H1 (cell line): Measurements from ENCODE around the gene SLC15A3. TPM values are rescaled to one million over a fixed set of nuclear protein-coding genes. Genes with fewer than 3 reads are reported as not detected.

ENCODE experiments used
- CTCF ChIA-PET: fragments of 300-600 bp; sonication (Branson Sonifier 250); formaldehyde crosslinking; loops from one replicate; lab custom pipeline; 2021; ENCODE audit not compliant: partially characterized antibody; lab: Charles Lee
- POLR2A ChIA-PET: fragments of 300-600 bp; sonication (Branson Sonifier 250); formaldehyde crosslinking; loops from one replicate; lab custom pipeline; 2021; ENCODE audit warnings: inconsistent platforms; ENCODE audit not compliant: partially characterized antibody; lab: Charles Lee
- DNase-seq, 2 experiments: peaks; one replicate each; pipeline versions ENCODE4 v3.0.0 to v3.0.0-alpha.2; 2010 to 2022; ENCODE audit warnings: low spot score in 2 of 2, low read depth in 1 of 2, mixed read lengths in 1 of 2
- FAIRE-seq: peaks from 2 replicates; lab custom pipeline; 2011; peaks lifted over from hg19 to GRCh38; lab: Jason Lieb, UNC
- H2AFZ ChIP-seq: 2 replicates; pipeline ENCODE4 v1.8.1; 2012; ENCODE audit warnings: low read length, inconsistent platforms
- H2AK5ac ChIP-seq: 2 replicates; pipeline ENCODE4 v1.6.1; 2013; ENCODE audit warnings: low read depth, low read length
- H2BK120ac ChIP-seq: replicated peaks from 2 replicates; pipeline ENCODE3; 2013; ENCODE audit warnings: low read depth, low read length, inconsistent platforms
- H2BK12ac ChIP-seq: 2 replicates; pipeline ENCODE4 v1.6.1; 2013; ENCODE audit warnings: low read depth, low read length
- H2BK15ac ChIP-seq: 2 replicates; pipeline ENCODE4 v1.6.1; 2013; ENCODE audit warnings: low read length
- H2BK20ac ChIP-seq: 2 replicates; pipeline ENCODE4 v1.6.1; 2013; ENCODE audit warnings: low read length
- H2BK5ac ChIP-seq: 2 replicates; pipeline ENCODE4 v1.6.1; 2013; ENCODE audit warnings: low read depth, low read length
- H3K14ac ChIP-seq: 2 replicates; pipeline ENCODE4 v1.6.1; 2013; ENCODE audit warnings: inconsistent platforms; ENCODE audit not compliant: insufficient read length
- H3K18ac ChIP-seq: 2 replicates; pipeline ENCODE4 v1.6.1; 2013; ENCODE audit warnings: low read length; ENCODE audit errors: extremely low read depth
- H3K23ac ChIP-seq: 2 replicates; pipeline ENCODE4 v1.6.1; 2013; ENCODE audit warnings: inconsistent platforms; ENCODE audit not compliant: insufficient read length
- H3K23me2 ChIP-seq: 2 replicates; pipeline ENCODE4 v1.6.1; 2013; ENCODE audit warnings: low read depth, low read length
- H3K27ac ChIP-seq: 2 replicates; pipeline ENCODE4 v1.6.1; 2011; ENCODE audit warnings: low read depth, low read length, inconsistent platforms
- H3K27me3 ChIP-seq, 4 experiments: replicated peaks in 1 of 4; 1 replicate in 1 of 4; 2 replicates in 3 of 4; pipeline versions ENCODE4 v1.6.1 to v1.8.1; 2011 to 2013; ENCODE audit warnings: low read length in 3 of 4, mild to moderate bottlenecking in 3 of 4, inconsistent platforms in 2 of 4, mixed read lengths in 2 of 4, moderate library complexity in 1 of 4; ENCODE audit not compliant: control insufficient read depth in 3 of 4, insufficient read depth in 3 of 4; ENCODE audit errors: extremely low read depth in 1 of 4
- H3K36me3 ChIP-seq, 4 experiments: 2 replicates each; pipeline versions ENCODE4 v1.6.1 to v1.8.1; 2011 to 2013; ENCODE audit warnings: mild to moderate bottlenecking in 4 of 4, low read length in 3 of 4, moderate library complexity in 2 of 4, control low read depth in 1 of 4, inconsistent platforms in 1 of 4; ENCODE audit not compliant: insufficient read depth in 4 of 4, control insufficient read depth in 2 of 4
- H3K4ac ChIP-seq: replicated peaks from 2 replicates; pipeline ENCODE3; 2013; ENCODE audit warnings: low read length, low read depth, mixed read lengths, inconsistent platforms; ENCODE audit not compliant: insufficient read length
- H3K4me1 ChIP-seq, 4 experiments: replicated peaks in 1 of 4; 1 replicate in 1 of 4; 2 replicates in 3 of 4; pipeline versions ENCODE4 v1.6.1 to v1.8.1; 2011 to 2013; ENCODE audit warnings: low read length in 3 of 4, inconsistent platforms in 2 of 4, mixed read lengths in 1 of 4; ENCODE audit not compliant: insufficient read depth in 4 of 4, control insufficient read depth in 3 of 4
- H3K4me2 ChIP-seq, 2 experiments: 2 replicates each; pipeline versions ENCODE4 v1.6.1 to v1.8.1; 2011 to 2013; ENCODE audit warnings: low read depth in 2 of 2, low read length in 2 of 2, control low read depth in 1 of 2, inconsistent platforms in 1 of 2, mild to moderate bottlenecking in 1 of 2; ENCODE audit not compliant: insufficient read depth in 1 of 2
- H3K4me3 ChIP-seq, 4 experiments: fragments of 200-600, 300-600 bp in 1 of 4; sonication (generic), shearing (Covaris generic), sonication (Bioruptor Twin) in 1 of 4; 2 replicates each; pipeline versions ENCODE4 v1.5.1 to v1.8.1; 2011 to 2016; ENCODE audit warnings: low read length in 4 of 4, low read depth in 3 of 4, control low read depth in 2 of 4, inconsistent platforms in 2 of 4, mild to moderate bottlenecking in 2 of 4, mixed read lengths in 1 of 4, moderate library complexity in 1 of 4; ENCODE audit not compliant: insufficient read depth in 2 of 4; ENCODE audit errors: extremely low read depth in 1 of 4
- H3K56ac ChIP-seq: replicated peaks from 2 replicates; pipeline ENCODE3; 2013; ENCODE audit warnings: low read depth, mild to moderate bottlenecking, mixed read lengths, low read length, inconsistent platforms; ENCODE audit not compliant: insufficient read length
- H3K79me1 ChIP-seq: 2 replicates; pipeline ENCODE4 v1.6.1; 2013; ENCODE audit warnings: low read depth, low read length, control low read depth
- H3K79me2 ChIP-seq, 2 experiments: 2 replicates each; pipeline versions ENCODE4 v1.6.1 to v1.8.1; 2012 to 2013; ENCODE audit warnings: low read length in 2 of 2, mild to moderate bottlenecking in 2 of 2, inconsistent platforms in 1 of 2; ENCODE audit not compliant: insufficient read depth in 2 of 2, control insufficient read depth in 1 of 2
- H3K9ac ChIP-seq, 4 experiments: replicated peaks in 1 of 4; 1 replicate in 1 of 4; 2 replicates in 3 of 4; pipeline versions ENCODE4 v1.6.1 to v1.8.1; 2011 to 2013; ENCODE audit warnings: low read depth in 3 of 4, low read length in 3 of 4, control low read depth in 2 of 4, mild to moderate bottlenecking in 2 of 4, moderate library complexity in 2 of 4, inconsistent platforms in 1 of 4; ENCODE audit errors: extremely low read depth in 1 of 4
- H3K9me3 ChIP-seq, 2 experiments: 2 replicates each; pipeline versions ENCODE4 v1.6.1 to v1.8.1; 2012 to 2013; ENCODE audit warnings: mild to moderate bottlenecking in 2 of 2, moderate library complexity in 2 of 2, control low read depth in 1 of 2, inconsistent platforms in 1 of 2, low read depth in 1 of 2, low read length in 1 of 2, mixed read lengths in 1 of 2; ENCODE audit not compliant: insufficient read depth in 2 of 2
- H4K20me1 ChIP-seq, 2 experiments: replicated peaks in 1 of 2; 2 replicates each; pipeline versions ENCODE3 to v1.8.1; 2011 to 2013; ENCODE audit warnings: inconsistent platforms in 2 of 2, low read length in 2 of 2, mild to moderate bottlenecking in 1 of 2; ENCODE audit not compliant: insufficient read depth in 2 of 2, control insufficient read depth in 1 of 2
- H4K5ac ChIP-seq: 2 replicates; pipeline ENCODE4 v1.6.1; 2013; ENCODE audit warnings: low read length, low read depth, mixed read lengths, inconsistent platforms; ENCODE audit not compliant: insufficient read length
- H4K8ac ChIP-seq: 2 replicates; pipeline ENCODE4 v1.8.0; 2013; ENCODE audit warnings: mild to moderate bottlenecking, moderate library complexity, low read length, inconsistent platforms; ENCODE audit not compliant: insufficient read depth; ENCODE audit errors: extremely low read depth
- H4K91ac ChIP-seq: replicated peaks from 2 replicates; pipeline ENCODE3; 2013; ENCODE audit warnings: low read length, mixed read lengths, inconsistent platforms; ENCODE audit not compliant: insufficient read length
- BCL11A ChIP-seq, 2 experiments: IDR thresholded peaks; one replicate each; pipeline ENCODE4 v1.6.1; 2011; ENCODE audit warnings: low read depth in 2 of 2, low read length in 2 of 2, mild to moderate bottlenecking in 2 of 2
- CTBP2 ChIP-seq: IDR thresholded peaks from 2 replicates; pipeline ENCODE4 v1.7.0; 2011; ENCODE audit warnings: borderline replicate concordance, mild to moderate bottlenecking, moderate library complexity, mixed read lengths, low read length; ENCODE audit not compliant: insufficient read depth, insufficient read length
- FOSL1 ChIP-seq: IDR thresholded peaks from 2 replicates; pipeline ENCODE4 v1.6.1; 2011; ENCODE audit warnings: mild to moderate bottlenecking, low read depth, low read length, moderate library complexity; ENCODE audit not compliant: insufficient read depth
- PHF8 ChIP-seq: fragments of 200-600 bp; sonication (generic); conservative IDR thresholded peaks from 2 replicates; pipeline ENCODE4 v1.7.1; 2012; ENCODE audit warnings: low read depth, mild to moderate bottlenecking, inconsistent platforms, low read length, moderate library complexity
- POU5F1 ChIP-seq: IDR thresholded peaks from 2 replicates; pipeline ENCODE4 v1.6.1; 2011; ENCODE audit warnings: low read depth, mild to moderate bottlenecking, low read length, moderate library complexity
- RBBP5 ChIP-seq: IDR thresholded peaks from 2 replicates; pipeline ENCODE4 v1.7.1; 2012; ENCODE audit warnings: low read depth, mild to moderate bottlenecking, inconsistent platforms, low read length, moderate library complexity, borderline replicate concordance
- SAP30 ChIP-seq: fragments of 300-600 bp; sonication (generic); IDR thresholded peaks from 2 replicates; pipeline ENCODE4 v1.7.1; 2012; ENCODE audit warnings: low read length, moderate library complexity, mild to moderate bottlenecking, inconsistent platforms; ENCODE audit not compliant: insufficient read depth, insufficient replicate concordance
- SIX5 ChIP-seq: IDR thresholded peaks from 2 replicates; pipeline ENCODE4 v1.6.1; 2011; ENCODE audit warnings: mild to moderate bottlenecking, low read depth, low read length
- SP4 ChIP-seq: IDR thresholded peaks from 2 replicates; pipeline ENCODE4 v1.6.1; 2012; ENCODE audit warnings: low read length, inconsistent platforms
- TEAD4 ChIP-seq: IDR thresholded peaks from 2 replicates; pipeline ENCODE4 v1.6.1; 2012; ENCODE audit warnings: low read depth, low read length, inconsistent platforms, mixed read lengths
- WGBS, 2 experiments: shearing (Covaris generic) in 1 of 2; methylation state at CpG; one replicate each; pipeline versions ENCODE4 v1.1.6 to v1.1.7; 2013 to 2015; ENCODE audit warnings: low lambda C conversion rate in 2 of 2, mixed read lengths in 2 of 2, inconsistent platforms in 1 of 2, low coverage in 1 of 2, missing lambda C conversion rate in 1 of 2; ENCODE audit not compliant: insufficient replicate concordance in 2 of 2, insufficient coverage in 1 of 2, insufficient read length in 1 of 2; ENCODE audit errors: extremely low coverage in 1 of 2, missing lambda C conversion rate in 1 of 2; 5-methylcytosine and 5-hydroxymethylcytosine counted together
- polyA plus RNA-seq, 7 experiments: library from polyadenylated mRNA; depleted of rRNA in 3 of 7; stranded (reverse) in 5 of 7; unstranded in 2 of 7; fragments of >200 nt in 5 of 7; fragments of 200-250 nt in 2 of 7; gene quantifications; 1 replicate in 5 of 7; 2 replicates in 1 of 7; 4 replicates in 1 of 7; pipeline versions ENCODE4 v1.2.1 to v1.2.3, GENCODE V29; 2011 to 2013; ENCODE audit warnings: missing spikeins in 2 of 7, mixed read lengths in 2 of 7
- total RNA-seq: library from RNA; stranded (reverse); fragmentation: NEBNext Ultra II Directional; extraction: Animal tissue kit (Norgen Biotek cat#: 25700); gene quantifications from 2 replicates; pipeline ENCODE4 v1.2.1, GENCODE V29; 2021

The SLC15A3 gene
- total and polyA plus RNA-seq, 2 of the 8 experiments (the other 6 are each of a cell fraction or from before 2014, with no cell fraction given), result 25.8 to 31.0 TPM

- 79% methylated on average over 4 of the region's 4 CpGs; no CpG with 5 or more reads in 1 of the 2 experiments for WGBS, 2 experiments
- H3K27me3 ChIP-seq, result peaks cover 0 to 3% (median 0%) of the 10 kb centered on the region in 4 experiments; a peak in 2 of 7 replicates
- H3K36me3 ChIP-seq, result no peaks in the 10 kb centered on the region
- H4K5ac ChIP-seq, result no peak overlapping the region
- no peak overlapping the region for H2BK15ac ChIP-seq
- no peak overlapping the region for H3K4ac ChIP-seq
- no peak overlapping the region for H3K4me2 ChIP-seq
- no peak overlapping the region for H3K18ac ChIP-seq
- CTCF ChIA-PET, result interaction anchor here (1.5 kb wide), 1 partner anchor 10 kb away, joined by 4 read pairs; no protein-coding TSS in a partner anchor
- no peak overlapping the region for H2BK5ac ChIP-seq
- no peaks in the 10 kb centered on the region for H3K4me1 ChIP-seq
- H3K9ac ChIP-seq, result no peak overlapping the region
- H3K14ac ChIP-seq, result no peak overlapping the region
- no peak overlapping the region for H2BK120ac ChIP-seq
- H3K23me2 ChIP-seq, result peaks cover 2% of the 10 kb centered on the region; the same call in 1 of the 2 replicates
- no peak overlapping the region for H2BK20ac ChIP-seq
- no peak for DNase-seq
- no peak overlapping the region for H3K4me3 ChIP-seq
- no peak overlapping the region for H4K91ac ChIP-seq
- no peaks in the 10 kb centered on the region for H3K9me3 ChIP-seq
- TF ChIP-seq SIX5 (no peak), TEAD4 (no peak), POU5F1 (no peak), CTBP2 (no peak), SP4 (no peak), RBBP5 (no peak), BCL11A (IDR thresholded peaks at IDR 0.05; ENCODE audit: low read depth in 2 of 2, low read length in 2 of 2) (no peak), SAP30 (no peak), PHF8 (no peak), FOSL1 (no peak)
- POLR2A ChIA-PET, result no interaction called here
- no peaks in the 10 kb centered on the region for H3K79me1 ChIP-seq
- no peak overlapping the region for H3K27ac ChIP-seq
- H2BK12ac ChIP-seq, result no peak overlapping the region
- H2AFZ ChIP-seq, result no peak overlapping the region
- no peaks in the 10 kb centered on the region for H3K79me2 ChIP-seq
- H4K8ac ChIP-seq, result no peak overlapping the region
- FAIRE-seq, result no peak
- H4K20me1 ChIP-seq, result peaks cover 0 to 3% of the 10 kb centered on the region in 2 experiments
- no peak overlapping the region for H2AK5ac ChIP-seq
- no peak overlapping the region for H3K23ac ChIP-seq
- H3K56ac ChIP-seq, result no peak overlapping the region
Measured at GRCh38 chr11:60991457-60991856, 39.5 kb upstream of the SLC15A3 start.
